ENCODE measurements around the gene ANO1. TPM values are rescaled to one million over a fixed set of nuclear protein-coding genes. Genes with fewer than 3 reads are reported as not detected.

Gene ANO1
- polyA plus RNA-seq, 3 donors = not detected

DNA sequence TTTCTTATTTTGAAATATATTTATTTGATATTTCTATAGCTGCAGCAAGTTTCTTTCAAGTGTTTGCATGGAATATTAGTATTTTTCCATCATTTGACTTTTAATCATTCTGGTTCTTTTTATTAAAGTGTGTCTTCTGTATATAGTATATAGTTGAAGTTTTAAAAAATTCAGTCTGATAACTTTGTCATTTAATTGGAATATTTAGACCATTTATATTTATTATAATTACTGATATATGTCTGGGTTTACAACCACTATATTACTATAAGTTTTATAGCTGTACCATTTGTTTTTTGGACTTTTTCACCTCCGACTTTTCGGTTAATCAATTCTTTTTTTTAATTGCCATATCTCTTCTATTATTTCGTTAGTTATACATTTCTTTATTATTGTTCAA is 22.7 kb upstream of the ANO1 start:
- no peaks in the 10 kb centered on the region for H3K36me3 ChIP-seq (replicated peaks in 1 of 2; ENCODE audit: control insufficient read depth in 1 of 2, insufficient read depth in 2 of 2, low read length in 2 of 2)
- H3K9ac ChIP-seq (ENCODE audit: insufficient read depth, low read length, poor library complexity, severe bottlenecking) = no peak overlapping the region
- no peak overlapping the region for H3K4me2 ChIP-seq (replicated peaks; ENCODE audit: extremely low read depth, low read length, poor library complexity, severe bottlenecking)
- H3K27ac ChIP-seq (ENCODE audit: low read depth in 1 of 2, low read length in 2 of 2) = no peak overlapping the region
- WGBS (ENCODE audit: insufficient coverage) = no CpG with 5 or more reads among the region's 3 CpGs
- no peak for DNase-seq
- Mint-ChIP-seq H3K4me3 (no peak overlapping the region), H3K27me3 (ENCODE audit: low read depth in 3 of 3) (peaks cover 5 to 11% (median 7%) of the 10 kb centered on the region in 3 donors), H3K36me3 (no peaks in the 10 kb centered on the region), H3K27ac (no peak overlapping the region), H3K9me3 (peaks cover 3 to 20% (median 13%) of the 10 kb centered on the region in 7 donors), H3K4me1 (no peaks in the 10 kb centered on the region)
- H2AFZ ChIP-seq (ENCODE audit: insufficient read depth, low read depth, low read length, poor library complexity, severe bottlenecking) = no peak overlapping the region
- TF ChIP-seq, protein P1, sequence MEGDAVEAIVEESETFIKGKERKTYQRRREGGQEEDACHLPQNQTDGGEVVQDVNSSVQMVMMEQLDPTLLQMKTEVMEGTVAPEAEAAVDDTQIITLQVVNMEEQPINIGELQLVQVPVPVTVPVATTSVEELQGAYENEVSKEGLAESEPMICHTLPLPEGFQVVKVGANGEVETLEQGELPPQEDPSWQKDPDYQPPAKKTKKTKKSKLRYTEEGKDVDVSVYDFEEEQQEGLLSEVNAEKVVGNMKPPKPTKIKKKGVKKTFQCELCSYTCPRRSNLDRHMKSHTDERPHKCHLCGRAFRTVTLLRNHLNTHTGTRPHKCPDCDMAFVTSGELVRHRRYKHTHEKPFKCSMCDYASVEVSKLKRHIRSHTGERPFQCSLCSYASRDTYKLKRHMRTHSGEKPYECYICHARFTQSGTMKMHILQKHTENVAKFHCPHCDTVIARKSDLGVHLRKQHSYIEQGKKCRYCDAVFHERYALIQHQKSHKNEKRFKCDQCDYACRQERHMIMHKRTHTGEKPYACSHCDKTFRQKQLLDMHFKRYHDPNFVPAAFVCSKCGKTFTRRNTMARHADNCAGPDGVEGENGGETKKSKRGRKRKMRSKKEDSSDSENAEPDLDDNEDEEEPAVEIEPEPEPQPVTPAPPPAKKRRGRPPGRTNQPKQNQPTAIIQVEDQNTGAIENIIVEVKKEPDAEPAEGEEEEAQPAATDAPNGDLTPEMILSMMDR (IDR thresholded peaks at IDR 0.05) = no peak
- intact Hi-C loops (cut with micrococcal nuclease) = no loop called here
- no peaks in the 10 kb centered on the region for H3K4me1 ChIP-seq (ENCODE audit: control insufficient read depth in 1 of 2, insufficient read depth in 2 of 2, low read length in 2 of 2)
- no peaks in the 10 kb centered on the region for H3K79me2 ChIP-seq (ENCODE audit: insufficient read depth, low read length)
- no peaks in the 10 kb centered on the region for H4K20me1 ChIP-seq (ENCODE audit: insufficient read depth, low read length)
- no peaks in the 10 kb centered on the region for H3K27me3 ChIP-seq (ENCODE audit: control insufficient read depth in 2 of 2, insufficient read depth in 2 of 2, low read length in 2 of 2)
- H3K4me3 ChIP-seq (replicated peaks in 1 of 3; ENCODE audit: low read depth in 2 of 3, low read length in 3 of 3) = no peak overlapping the region
- H3K9me3 ChIP-seq (replicated peaks in 1 of 2; ENCODE audit: control insufficient read depth in 1 of 2, insufficient read depth in 1 of 2, low read length in 2 of 2) = no peaks in the 10 kb centered on the region

DNA sequence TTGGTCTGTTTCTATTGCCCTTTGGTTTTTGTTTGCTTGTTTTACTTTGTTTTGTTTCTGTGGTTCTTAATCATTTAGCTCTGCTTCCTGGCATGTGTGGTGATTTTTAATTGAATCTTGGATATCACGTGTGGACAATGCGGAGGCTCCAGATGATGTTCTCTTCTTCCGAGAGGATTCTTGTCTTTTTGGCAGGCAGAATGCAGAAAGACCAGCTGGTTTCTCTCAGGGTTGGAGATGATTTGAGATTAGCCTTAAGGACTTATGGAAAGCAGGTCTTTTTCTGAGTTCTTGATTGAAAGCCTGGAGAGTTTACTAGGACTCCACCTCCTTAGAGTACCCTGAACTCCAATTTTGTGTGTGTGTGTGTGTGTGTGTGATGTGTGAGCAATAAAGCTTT is 21.0 kb upstream of the ANO1 start:
- Mint-ChIP-seq H3K27ac (no peak overlapping the region), H3K4me3 (no peak overlapping the region), H3K27me3 (ENCODE audit: low read depth in 3 of 3) (peaks cover 5 to 9% (median 7%) of the 10 kb centered on the region in 3 donors), H3K9me3 (peaks cover 3 to 20% (median 13%) of the 10 kb centered on the region in 7 donors), H3K4me1 (no peaks in the 10 kb centered on the region), H3K36me3 (no peaks in the 10 kb centered on the region)
- no peak overlapping the region for H3K9ac ChIP-seq (ENCODE audit: insufficient read depth, low read length, poor library complexity, severe bottlenecking)
- TF ChIP-seq, protein P1 (IDR thresholded peaks at IDR 0.05) = no peak
- WGBS (ENCODE audit: insufficient coverage) = 100% methylated on average over 2 of the region's 3 CpGs
- H3K27me3 ChIP-seq (ENCODE audit: control insufficient read depth in 2 of 2, insufficient read depth in 2 of 2, low read length in 2 of 2) = no peaks in the 10 kb centered on the region
- H4K20me1 ChIP-seq (ENCODE audit: insufficient read depth, low read length) = no peaks in the 10 kb centered on the region
- no peak overlapping the region for H3K4me3 ChIP-seq (replicated peaks in 1 of 3; ENCODE audit: low read depth in 2 of 3, low read length in 3 of 3)
- no peak overlapping the region for H3K27ac ChIP-seq (ENCODE audit: low read depth in 1 of 2, low read length in 2 of 2)
- no peaks in the 10 kb centered on the region for H3K79me2 ChIP-seq (ENCODE audit: insufficient read depth, low read length)
- DNase-seq = no peak
- H3K9me3 ChIP-seq (replicated peaks in 1 of 2; ENCODE audit: control insufficient read depth in 1 of 2, insufficient read depth in 1 of 2, low read length in 2 of 2) = no peaks in the 10 kb centered on the region
- H3K4me1 ChIP-seq (ENCODE audit: control insufficient read depth in 1 of 2, insufficient read depth in 2 of 2, low read length in 2 of 2) = no peaks in the 10 kb centered on the region
- no peaks in the 10 kb centered on the region for H3K36me3 ChIP-seq (replicated peaks in 1 of 2; ENCODE audit: control insufficient read depth in 1 of 2, insufficient read depth in 2 of 2, low read length in 2 of 2)
- intact Hi-C loops (cut with micrococcal nuclease) = no loop called here
- H2AFZ ChIP-seq (ENCODE audit: insufficient read depth, low read depth, low read length, poor library complexity, severe bottlenecking) = no peak overlapping the region
- H3K4me2 ChIP-seq (replicated peaks; ENCODE audit: extremely low read depth, low read length, poor library complexity, severe bottlenecking) = no peak overlapping the region
